GM23338 (cell line): ENCODE data around the gene ACADS. TPM values are rescaled to one million over a fixed set of nuclear protein-coding genes. Genes with fewer than 3 reads are reported as not detected.

ENCODE experiments used
- ATAC-seq: fragments of 200-7000 bp; cut with Tn5 transposase; 3 replicates; pipeline ENCODE4 v1.9.1; 2020
- DNase-seq: peaks from one replicate; pipeline ENCODE4 v3.0.0-alpha.2; 2015; ENCODE audit warnings: low spot score
- H2AFZ ChIP-seq: fragments of 200-600 bp; sonication (generic); 2 replicates; pipeline ENCODE4 v1.8.0; 2016; ENCODE audit warnings: antibody characterized with exemption, mild to moderate bottlenecking, moderate library complexity
- H3F3A ChIP-seq: fragments of 200-600 bp; sonication (generic); replicated peaks from 2 replicates; pipeline ENCODE4 v1.8.0; 2017; ENCODE audit warnings: antibody characterized with exemption, mixed run types, low read depth
- H3K27ac ChIP-seq: fragments of 200-600 bp; sonication (generic); 2 replicates; pipeline ENCODE4 v1.6.1; 2016; ENCODE audit warnings: low read depth
- H3K27me3 ChIP-seq: fragments of 200-600 bp; sonication (generic); 2 replicates; pipeline ENCODE4 v1.8.0; 2016; ENCODE audit warnings: mild to moderate bottlenecking, mixed run types, moderate library complexity; ENCODE audit not compliant: insufficient read depth
- H3K36me3 ChIP-seq: fragments of 200-600 bp; sonication (generic); 2 replicates; pipeline ENCODE4 v1.8.0; 2016; ENCODE audit warnings: mild to moderate bottlenecking; ENCODE audit not compliant: insufficient read depth
- H3K4me1 ChIP-seq: fragments of 200-600 bp; sonication (generic); 2 replicates; pipeline ENCODE4 v1.8.0; 2016; ENCODE audit warnings: mild to moderate bottlenecking, moderate library complexity; ENCODE audit not compliant: insufficient read depth
- H3K4me2 ChIP-seq: fragments of 200-600 bp; sonication (generic); 2 replicates; pipeline ENCODE4 v1.7.1; 2017; ENCODE audit warnings: mixed run types
- H3K4me3 ChIP-seq: fragments of 200-600 bp; sonication (generic); 2 replicates; pipeline ENCODE4 v1.6.1; 2016; ENCODE audit warnings: mixed run types
- H3K79me2 ChIP-seq: fragments of 200-600 bp; sonication (generic); replicated peaks from 2 replicates; pipeline ENCODE4 v1.8.0; 2017; ENCODE audit warnings: mild to moderate bottlenecking; ENCODE audit not compliant: insufficient read depth
- H3K9me2 ChIP-seq: fragments of 200-600 bp; sonication (generic); 2 replicates; pipeline ENCODE4 v1.8.0; 2017; ENCODE audit not compliant: insufficient read depth
- H4K20me1 ChIP-seq: fragments of 200-600 bp; sonication (generic); replicated peaks from 2 replicates; pipeline ENCODE4 v1.8.0; 2017; ENCODE audit warnings: mild to moderate bottlenecking; ENCODE audit not compliant: insufficient read depth
- H3K27ac Mint-ChIP-seq: 2 replicates; pipeline ENCODE4 v1.8.0; 2020; ENCODE audit warnings: inconsistent platforms, mild to moderate bottlenecking, moderate library complexity, mixed read lengths
- H3K27me3 Mint-ChIP-seq: 3 replicates; pipeline ENCODE4 v1.8.0; 2022; ENCODE audit warnings: low read depth, mild to moderate bottlenecking, moderate library complexity, mixed read lengths, inconsistent platforms; ENCODE audit not compliant: insufficient read depth, poor library complexity
- H3K36me3 Mint-ChIP-seq: 3 replicates; pipeline ENCODE4 v1.8.0; 2021; ENCODE audit warnings: low read depth, mild to moderate bottlenecking, inconsistent platforms, moderate library complexity, mixed read lengths
- H3K4me1 Mint-ChIP-seq: 3 replicates; pipeline ENCODE4 v1.8.0; 2020; ENCODE audit warnings: mild to moderate bottlenecking, inconsistent platforms, mixed read lengths
- H3K4me3 Mint-ChIP-seq: 3 replicates; pipeline ENCODE4 v1.8.0; 2021; ENCODE audit warnings: moderate library complexity, mild to moderate bottlenecking, inconsistent platforms, mixed read lengths
- H3K9me3 Mint-ChIP-seq: 3 replicates; pipeline ENCODE4 v1.8.0; 2020; ENCODE audit warnings: moderate library complexity, mild to moderate bottlenecking, inconsistent platforms, mixed read lengths
- CREB1 ChIP-seq: fragments of 250-450 bp; sonication (Bioruptor Pico); IDR thresholded peaks from 2 replicates; pipeline ENCODE4 v1.5.0; 2020; ENCODE audit warnings: low read depth, mild to moderate bottlenecking, moderate library complexity
- CTCF ChIP-seq, 2 experiments: fragments of 200-600 bp in 1 of 2; sonication (generic) in 1 of 2; conservative IDR thresholded peaks; 2 replicates each; pipeline versions ENCODE4 v1.5.1 to v1.6.1; 2016 to 2017; ENCODE audit warnings: antibody characterized with exemption in 2 of 2, low read depth in 2 of 2, mild to moderate bottlenecking in 2 of 2, moderate library complexity in 1 of 2
- ETS1 ChIP-seq: IDR thresholded peaks from 2 replicates; pipeline ENCODE4 v1.6.1; 2016; ENCODE audit warnings: antibody characterized with exemption
- EZH2 ChIP-seq: fragments of 200-600 bp; sonication (generic); IDR thresholded peaks from one replicate; pipeline ENCODE4 v1.8.0; 2017; ENCODE audit warnings: antibody characterized with exemption, mild to moderate bottlenecking, low read depth; ENCODE audit not compliant: unreplicated experiment
- EZH2phosphoT487 ChIP-seq: fragments of 200-600 bp; sonication (generic); IDR thresholded peaks from one replicate; pipeline ENCODE4 v1.8.1; 2018; ENCODE audit warnings: antibody characterized with exemption; ENCODE audit not compliant: unreplicated experiment
- JUNB ChIP-seq: IDR thresholded peaks from one replicate; pipeline ENCODE4 v1.6.1; 2016; ENCODE audit warnings: antibody characterized with exemption; ENCODE audit not compliant: unreplicated experiment
- NANOG ChIP-seq: IDR thresholded peaks from 2 replicates; pipeline ENCODE4 v1.6.1; 2016; ENCODE audit warnings: antibody characterized with exemption, borderline replicate concordance
- POLR2AphosphoS5 ChIP-seq: IDR thresholded peaks from 2 replicates; pipeline ENCODE4 v1.6.1; 2016; ENCODE audit warnings: antibody characterized with exemption, low read depth
- STAT1 ChIP-seq: IDR thresholded peaks from one replicate; pipeline ENCODE4 v1.6.1; 2016; ENCODE audit warnings: antibody characterized with exemption; ENCODE audit not compliant: unreplicated experiment
- ZNF114 ChIP-seq: fragments of 250-450 bp; sonication (Bioruptor Pico); IDR thresholded peaks from 2 replicates; pipeline ENCODE4 v1.5.0; 2020; ENCODE audit warnings: mild to moderate bottlenecking, moderate library complexity
- ZNF462 ChIP-seq: fragments of 250-450 bp; sonication (Bioruptor Pico); IDR thresholded peaks from 2 replicates; pipeline ENCODE4 v1.5.0; 2020; ENCODE audit warnings: mild to moderate bottlenecking, moderate library complexity
- polyA plus RNA-seq: library from polyadenylated mRNA; unstranded; fragments of >200 nt; fragmentation: Nextera tagmentation; extraction: Ambion mirVana; gene quantifications from 2 replicates; pipeline ENCODE4 v1.2.1, GENCODE V29; 2016
- total RNA-seq: library from RNA; depleted of rRNA; stranded (reverse); fragments of >200 nt; shearing (Covaris generic); gene quantifications from 2 replicates; pipeline ENCODE4 v1.2.3, GENCODE V29; 2014

Gene ACADS
- total and polyA plus RNA-seq, 2 experiments from 2014 or later = 3.1 to 5.7 TPM

GRCh38 chr12:120748242-120748641, 22.6 kb downstream of the ACADS start:
- Mint-ChIP-seq H3K36me3 (no peaks in the 10 kb centered on the region), H3K4me1 (no peaks in the 10 kb centered on the region; the same call in 2 of the 3 replicates), H3K27me3 (no peaks in the 10 kb centered on the region), H3K4me3 (no peak overlapping the region), H3K9me3 (no peaks in the 10 kb centered on the region; the same call in 2 of the 3 replicates), H3K27ac (no peak overlapping the region)
- no peak for ATAC-seq
- H3K9me2 ChIP-seq = no peaks in the 10 kb centered on the region
- H3K36me3 ChIP-seq = no peaks in the 10 kb centered on the region
- no peak overlapping the region for H3K27ac ChIP-seq
- no peak overlapping the region for H2AFZ ChIP-seq
- H3K27me3 ChIP-seq = no peaks in the 10 kb centered on the region
- no peaks in the 10 kb centered on the region for H3K4me1 ChIP-seq
- no peak for DNase-seq
- H4K20me1 ChIP-seq = no peaks in the 10 kb centered on the region
- no peak overlapping the region for H3K4me2 ChIP-seq
- no peak for TF ChIP-seq ZNF462 (CRISPR knock-in tag)
- no peak for TF ChIP-seq CREB1 (CRISPR knock-in tag)
- no peak for TF ChIP-seq JUNB
- TF ChIP-seq CTCF (conservative IDR thresholded peaks at IDR 0.05; ENCODE audit: low read depth in 2 of 2) = no peak
- H3F3A ChIP-seq = no peaks in the 10 kb centered on the region
- no peaks in the 10 kb centered on the region for H3K79me2 ChIP-seq
- no peak overlapping the region for H3K4me3 ChIP-seq

DNA sequence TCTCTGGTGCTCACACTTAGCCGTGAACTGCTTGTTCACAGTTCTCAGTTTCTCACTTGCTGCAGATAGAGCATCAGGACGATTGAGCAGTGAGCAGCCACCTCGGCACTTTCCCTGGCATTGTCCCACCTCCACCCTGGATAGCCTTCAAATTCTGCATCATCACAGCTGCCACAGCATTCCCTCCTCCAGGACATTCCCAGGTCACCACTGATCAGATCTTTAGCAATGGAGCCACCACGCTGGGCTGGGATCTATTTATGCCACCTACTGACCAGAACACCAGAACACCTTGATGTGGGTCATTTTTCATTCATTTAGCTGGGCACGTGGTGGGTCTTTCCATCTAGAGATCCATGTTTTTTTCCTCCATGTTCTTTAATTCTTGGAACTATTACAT, 23.6 kb downstream of the ACADS start:
- H3K27me3 ChIP-seq = no peaks in the 10 kb centered on the region
- H3K4me3 ChIP-seq = no peak overlapping the region
- no peak overlapping the region for H3K4me3 Mint-ChIP-seq
- H2AFZ ChIP-seq = no peak overlapping the region
- no peaks in the 10 kb centered on the region for H3K9me2 ChIP-seq
- no peaks in the 10 kb centered on the region for H3K4me1 ChIP-seq
- H3K79me2 ChIP-seq = no peaks in the 10 kb centered on the region
- no peaks in the 10 kb centered on the region for H3K36me3 ChIP-seq
- H3K27me3 Mint-ChIP-seq = no peaks in the 10 kb centered on the region
- H4K20me1 ChIP-seq = no peaks in the 10 kb centered on the region
- H3K27ac Mint-ChIP-seq = no peak overlapping the region
- H3K27ac ChIP-seq = no peak overlapping the region
- DNase-seq = no peak
- no peak overlapping the region for H3K4me2 ChIP-seq
- peaks cover 5% of the 10 kb centered on the region; the same call in 1 of the 3 replicates for H3K9me3 Mint-ChIP-seq
- no peaks in the 10 kb centered on the region for H3K36me3 Mint-ChIP-seq
- H3K4me1 Mint-ChIP-seq = no peaks in the 10 kb centered on the region; the same call in 2 of the 3 replicates
- no peaks in the 10 kb centered on the region for H3F3A ChIP-seq
- ATAC-seq = no peak
- TF ChIP-seq EZH2phosphoT487 = no peak
- no peak for TF ChIP-seq POLR2AphosphoS5
- no peak for TF ChIP-seq NANOG
- TF ChIP-seq ZNF114 (CRISPR knock-in tag) = no peak
- no peak for TF ChIP-seq STAT1
- no peak for TF ChIP-seq ETS1
- no peak for TF ChIP-seq JUNB
- no peak for TF ChIP-seq CTCF (conservative IDR thresholded peaks at IDR 0.05; ENCODE audit: low read depth in 2 of 2)
- TF ChIP-seq EZH2 = no peak
